Smooth muscle cell (in vitro differentiated cells): ENCODE data around the gene DLGAP1. TPM values are rescaled to one million over a fixed set of nuclear protein-coding genes. Genes with fewer than 3 reads are reported as not detected.

Experiments
- DNase-seq: peaks from one replicate; lab custom pipeline; 2025; ENCODE audit not compliant: unreplicated experiment; lab: John Stamatoyannopoulos, UW
- H2AFZ ChIP-seq: fragments of 200-600 bp; sonication (generic); 2 replicates; pipeline ENCODE4 v1.6.0; 2016; ENCODE audit warnings: antibody characterized with exemption, low read depth, mild to moderate bottlenecking
- H3F3A ChIP-seq: fragments of 200-600 bp; sonication (generic); 2 replicates; pipeline ENCODE4 v1.6.0; 2017; ENCODE audit warnings: antibody characterized with exemption, low read depth
- H3K27ac ChIP-seq: fragments of 200-600 bp; sonication (generic); 2 replicates; pipeline ENCODE4 v1.5.1; 2016; ENCODE audit warnings: low read depth, mild to moderate bottlenecking
- H3K27me3 ChIP-seq: fragments of 200-600 bp; sonication (generic); 2 replicates; pipeline ENCODE4 v1.6.1; 2016; ENCODE audit warnings: low read depth, mild to moderate bottlenecking
- H3K36me3 ChIP-seq: fragments of 200-600 bp; sonication (generic); 2 replicates; pipeline ENCODE4 v1.5.1; 2016; ENCODE audit warnings: low read depth
- H3K4me1 ChIP-seq: fragments of 200-600 bp; sonication (generic); 2 replicates; pipeline ENCODE4 v1.5.1; 2016; ENCODE audit warnings: low read depth
- H3K4me2 ChIP-seq: fragments of 200-600 bp; sonication (generic); 2 replicates; pipeline ENCODE4 v1.6.0; 2016; ENCODE audit warnings: mild to moderate bottlenecking
- H3K4me3 ChIP-seq: fragments of 200-600 bp; sonication (generic); 2 replicates; pipeline ENCODE4 v1.5.1; 2016; ENCODE audit warnings: mild to moderate bottlenecking
- H3K79me2 ChIP-seq: fragments of 200-600 bp; sonication (generic); 2 replicates; pipeline ENCODE4 v1.6.0; 2016; ENCODE audit warnings: low read depth, mild to moderate bottlenecking
- H3K9ac ChIP-seq: fragments of 200-600 bp; sonication (generic); 2 replicates; pipeline ENCODE4 v1.6.0; 2016; ENCODE audit warnings: low read depth
- H3K9me3 ChIP-seq: fragments of 200-600 bp; sonication (generic); replicated peaks from 2 replicates; pipeline ENCODE4 v1.5.1; 2016; ENCODE audit warnings: low read depth
- H4K20me1 ChIP-seq: fragments of 200-600 bp; sonication (generic); 2 replicates; pipeline ENCODE4 v1.6.0; 2016; ENCODE audit warnings: low read depth
- WGBS: methylation state at CpG from one replicate; pipeline ENCODE4 v1.1.7; 2016; ENCODE audit warnings: low lambda C conversion rate; 5-methylcytosine and 5-hydroxymethylcytosine counted together
- polyA plus RNA-seq: library from polyadenylated mRNA; unstranded; fragments of >200 nt; fragmentation: Nextera tagmentation; extraction: Ambion mirVana; gene quantifications from 2 replicates; pipeline ENCODE4 v1.2.1, GENCODE V29; 2016
- total RNA-seq: library from RNA; depleted of rRNA; stranded (reverse); fragments of >200 nt; gene quantifications from 2 replicates; pipeline ENCODE4 v1.2.3, GENCODE V29; 2014
- TF ChIP-seq, protein P1 (sequence below): fragments of 200-600 bp; sonication (generic); IDR thresholded peaks from 2 replicates; pipeline ENCODE4 v1.5.1; 2017; ENCODE audit warnings: borderline replicate concordance, mild to moderate bottlenecking, antibody characterized with exemption; ENCODE audit not compliant: insufficient read depth, poor library complexity, severe bottlenecking

The DLGAP1 gene
- total and polyA plus RNA-seq, 2 experiments from 2014 or later, result 2.6 to 11.3 TPM

DNA sequence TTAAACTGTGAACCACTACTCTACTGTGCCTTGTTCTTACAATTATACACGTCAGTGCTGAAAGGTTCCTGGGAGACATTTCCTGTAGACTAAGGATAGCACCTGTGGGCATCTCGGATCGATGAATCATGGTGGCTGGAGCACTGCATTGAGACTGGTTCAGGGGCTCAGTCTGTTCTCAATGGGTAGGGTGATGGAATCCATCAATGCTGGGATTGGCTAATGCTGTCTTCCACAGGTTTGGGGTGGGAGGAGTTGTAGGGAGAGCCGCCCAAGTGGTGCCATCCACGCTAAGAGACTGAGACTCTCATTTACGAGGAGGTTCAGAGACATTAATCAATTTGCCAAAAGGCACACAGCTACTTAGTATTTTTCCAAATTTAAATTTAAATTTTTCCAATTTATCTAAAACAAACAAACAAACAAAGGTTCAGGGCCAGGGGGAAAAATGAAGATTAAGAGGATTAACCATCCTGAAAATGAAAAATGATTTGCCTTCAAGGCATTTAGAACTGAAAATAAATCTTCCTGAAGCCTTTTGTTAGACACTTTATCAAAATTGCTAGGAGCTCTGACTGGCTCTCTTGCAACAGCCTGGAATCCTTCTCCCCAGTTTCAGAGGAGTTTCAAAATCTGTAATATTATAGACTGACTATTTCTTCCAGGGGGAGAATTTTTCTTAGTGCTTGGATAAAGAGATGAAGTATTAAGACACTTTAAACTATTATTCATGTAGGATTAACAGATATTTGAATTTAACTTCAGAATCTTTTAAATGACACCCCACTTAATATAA lies 645.9 kb downstream of the DLGAP1 start:
- no peak overlapping the region for H2AFZ ChIP-seq
- no peak overlapping the region for H3K4me2 ChIP-seq
- WGBS, result 78% methylated on average over 6 of the region's 6 CpGs
- peaks cover 11% of the 10 kb centered on the region for H3K4me1 ChIP-seq
- no peaks in the 10 kb centered on the region for H3K36me3 ChIP-seq
- H3K27ac ChIP-seq, result no peak overlapping the region
- H3F3A ChIP-seq, result no peaks in the 10 kb centered on the region
- no peaks in the 10 kb centered on the region for H3K9me3 ChIP-seq
- DNase-seq, result no peak
- H3K4me3 ChIP-seq, result no peak overlapping the region
- H4K20me1 ChIP-seq, result no peaks in the 10 kb centered on the region
- no peaks in the 10 kb centered on the region for H3K79me2 ChIP-seq
- TF ChIP-seq, protein P1, sequence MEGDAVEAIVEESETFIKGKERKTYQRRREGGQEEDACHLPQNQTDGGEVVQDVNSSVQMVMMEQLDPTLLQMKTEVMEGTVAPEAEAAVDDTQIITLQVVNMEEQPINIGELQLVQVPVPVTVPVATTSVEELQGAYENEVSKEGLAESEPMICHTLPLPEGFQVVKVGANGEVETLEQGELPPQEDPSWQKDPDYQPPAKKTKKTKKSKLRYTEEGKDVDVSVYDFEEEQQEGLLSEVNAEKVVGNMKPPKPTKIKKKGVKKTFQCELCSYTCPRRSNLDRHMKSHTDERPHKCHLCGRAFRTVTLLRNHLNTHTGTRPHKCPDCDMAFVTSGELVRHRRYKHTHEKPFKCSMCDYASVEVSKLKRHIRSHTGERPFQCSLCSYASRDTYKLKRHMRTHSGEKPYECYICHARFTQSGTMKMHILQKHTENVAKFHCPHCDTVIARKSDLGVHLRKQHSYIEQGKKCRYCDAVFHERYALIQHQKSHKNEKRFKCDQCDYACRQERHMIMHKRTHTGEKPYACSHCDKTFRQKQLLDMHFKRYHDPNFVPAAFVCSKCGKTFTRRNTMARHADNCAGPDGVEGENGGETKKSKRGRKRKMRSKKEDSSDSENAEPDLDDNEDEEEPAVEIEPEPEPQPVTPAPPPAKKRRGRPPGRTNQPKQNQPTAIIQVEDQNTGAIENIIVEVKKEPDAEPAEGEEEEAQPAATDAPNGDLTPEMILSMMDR, result no peak
- no peak overlapping the region for H3K9ac ChIP-seq
- no peaks in the 10 kb centered on the region for H3K27me3 ChIP-seq

DNA sequence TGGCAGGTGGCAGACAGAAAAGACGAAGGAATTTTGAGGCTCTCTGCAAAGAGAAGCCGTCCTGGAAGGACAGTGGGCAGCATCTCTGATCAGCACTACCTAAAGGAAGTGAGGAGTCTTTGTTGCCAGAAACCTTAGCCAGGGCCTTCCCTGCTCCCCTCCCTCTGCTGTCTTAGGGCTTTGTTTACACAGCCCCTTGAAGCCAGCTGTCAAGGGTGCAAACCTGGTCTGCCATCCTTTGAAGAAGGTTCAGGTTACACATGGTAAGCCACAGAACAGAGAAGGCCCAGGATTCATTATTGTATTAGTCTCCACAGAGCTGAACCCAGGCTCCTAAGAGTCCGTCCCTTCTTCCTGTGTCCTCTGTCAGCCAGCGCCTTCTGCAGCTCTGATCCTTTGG lies 648.5 kb downstream of the DLGAP1 start:
- H3F3A ChIP-seq, result no peaks in the 10 kb centered on the region
- H2AFZ ChIP-seq, result no peak overlapping the region
- no peak for DNase-seq
- H3K27me3 ChIP-seq, result no peaks in the 10 kb centered on the region
- H3K9ac ChIP-seq, result no peak overlapping the region
- 91% methylated on average over 4 of the region's 4 CpGs for WGBS
- H3K4me3 ChIP-seq, result no peak overlapping the region
- TF ChIP-seq, protein P1, result no peak
- no peak overlapping the region for H3K27ac ChIP-seq
- no peaks in the 10 kb centered on the region for H3K36me3 ChIP-seq
- H4K20me1 ChIP-seq, result no peaks in the 10 kb centered on the region
- no peaks in the 10 kb centered on the region for H3K9me3 ChIP-seq
- H3K4me1 ChIP-seq, result peaks cover 11% of the 10 kb centered on the region
- no peak overlapping the region for H3K4me2 ChIP-seq
- no peaks in the 10 kb centered on the region for H3K79me2 ChIP-seq

DNA sequence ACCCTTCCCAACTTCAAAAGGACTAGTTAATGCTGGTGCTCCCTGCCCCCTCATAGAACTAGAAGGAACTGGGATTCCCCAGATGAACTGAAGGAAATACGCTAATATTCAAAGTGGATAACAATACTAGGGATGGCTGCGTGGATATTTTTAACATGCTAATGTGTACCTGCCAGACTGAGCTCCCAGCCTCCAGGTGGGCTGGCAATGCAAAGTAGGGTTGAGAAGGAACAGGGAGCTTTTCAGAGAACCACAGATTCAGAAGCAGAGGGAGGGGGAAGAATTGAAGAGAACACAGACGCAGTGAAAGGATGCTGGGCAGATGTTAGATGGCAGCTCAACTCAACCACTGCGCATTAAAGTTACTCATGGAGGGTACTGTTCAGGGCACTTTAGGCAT lies 650.8 kb downstream of the DLGAP1 start:
- H3K4me3 ChIP-seq, result no peak overlapping the region
- H3K27me3 ChIP-seq, result no peaks in the 10 kb centered on the region
- no peaks in the 10 kb centered on the region for H4K20me1 ChIP-seq
- H3F3A ChIP-seq, result no peaks in the 10 kb centered on the region
- TF ChIP-seq, protein P1, result no peak
- no peak for DNase-seq
- 97% methylated on average over 4 of the region's 4 CpGs for WGBS
- H3K79me2 ChIP-seq, result no peaks in the 10 kb centered on the region
- no peak overlapping the region for H2AFZ ChIP-seq
- no peaks in the 10 kb centered on the region for H3K9me3 ChIP-seq
- H3K4me2 ChIP-seq, result no peak overlapping the region
- H3K27ac ChIP-seq, result no peak overlapping the region
- peaks cover 11% of the 10 kb centered on the region for H3K4me1 ChIP-seq
- no peak overlapping the region for H3K9ac ChIP-seq
- no peaks in the 10 kb centered on the region for H3K36me3 ChIP-seq

DNA sequence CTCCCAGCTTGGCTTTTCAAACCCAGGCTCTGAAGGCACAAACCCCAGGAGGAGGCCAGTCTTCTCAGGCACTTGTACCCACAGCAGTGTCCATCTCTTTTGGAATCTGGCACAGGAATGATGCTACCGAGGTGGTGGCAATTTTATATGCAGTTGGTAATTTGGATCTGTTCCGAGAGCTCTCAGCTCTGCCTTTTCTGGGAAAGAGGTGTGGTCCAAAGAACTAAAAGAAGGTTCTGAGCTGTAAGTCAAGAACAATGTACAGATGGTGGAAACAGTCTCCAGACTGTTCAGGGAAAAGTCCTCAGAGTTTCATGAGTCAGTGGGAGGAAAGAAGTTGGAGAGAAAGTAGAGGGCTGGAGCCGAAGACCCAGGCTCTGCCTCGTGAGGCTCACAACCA lies 651.8 kb downstream of the DLGAP1 start:
- no peak overlapping the region for H3K27ac ChIP-seq
- no peaks in the 10 kb centered on the region for H3K79me2 ChIP-seq
- TF ChIP-seq, protein P1, result no peak
- H3K9ac ChIP-seq, result no peak overlapping the region
- no peaks in the 10 kb centered on the region for H3K36me3 ChIP-seq
- H4K20me1 ChIP-seq, result no peaks in the 10 kb centered on the region
- no peaks in the 10 kb centered on the region for H3K27me3 ChIP-seq
- no peak overlapping the region for H2AFZ ChIP-seq
- no peak overlapping the region for H3K4me3 ChIP-seq
- peaks cover 11% of the 10 kb centered on the region for H3K4me1 ChIP-seq
- no peak for DNase-seq
- no peaks in the 10 kb centered on the region for H3F3A ChIP-seq
- no peaks in the 10 kb centered on the region for H3K9me3 ChIP-seq
- 70% methylated on average over 4 of the region's 4 CpGs for WGBS
- no peak overlapping the region for H3K4me2 ChIP-seq
